Activated CD8-positive, alpha-beta memory T cell treated with anti-CD3 and anti-CD28 coated beads for 48 hours (primary cell): ENCODE measurements around the gene COL25A1.

Experiments used
- DNase-seq, 3 experiments: peaks; one replicate each; pipeline ENCODE4 v3.0.0-alpha.2; 2020; ENCODE audit warnings: low read depth in 2 of 3, low spot score in 2 of 3

COL25A1 gene

DNA sequence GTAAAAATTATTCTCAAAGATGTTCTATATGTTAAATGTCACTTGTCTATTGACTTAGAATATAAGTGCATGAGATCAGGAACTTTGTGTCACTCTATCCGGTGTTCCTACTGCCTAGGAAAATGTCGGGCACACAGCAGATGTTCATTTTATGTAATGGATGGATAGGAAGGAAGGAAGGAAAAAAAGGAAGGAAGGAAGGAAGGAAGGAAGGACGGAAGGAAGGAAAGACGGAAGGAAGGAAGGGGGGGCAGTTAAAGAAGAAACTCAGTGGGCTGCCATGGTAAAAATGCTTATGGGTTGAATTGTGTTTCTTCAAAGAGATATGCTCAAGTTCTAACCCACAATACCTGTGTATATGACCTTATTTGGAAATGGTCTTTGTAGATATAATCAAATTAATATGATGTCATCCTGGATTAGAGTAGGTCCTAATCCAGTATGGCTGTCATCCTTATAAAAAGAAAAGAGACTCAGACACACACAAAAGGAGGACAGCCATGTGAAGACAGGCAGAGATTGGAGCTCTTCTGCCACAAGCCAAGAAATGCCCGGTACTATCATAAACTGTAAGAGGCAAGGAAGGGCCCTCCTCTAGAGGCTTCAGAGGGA lies 86.3 kb downstream of the COL25A1 start:
- no peak for DNase-seq

DNA sequence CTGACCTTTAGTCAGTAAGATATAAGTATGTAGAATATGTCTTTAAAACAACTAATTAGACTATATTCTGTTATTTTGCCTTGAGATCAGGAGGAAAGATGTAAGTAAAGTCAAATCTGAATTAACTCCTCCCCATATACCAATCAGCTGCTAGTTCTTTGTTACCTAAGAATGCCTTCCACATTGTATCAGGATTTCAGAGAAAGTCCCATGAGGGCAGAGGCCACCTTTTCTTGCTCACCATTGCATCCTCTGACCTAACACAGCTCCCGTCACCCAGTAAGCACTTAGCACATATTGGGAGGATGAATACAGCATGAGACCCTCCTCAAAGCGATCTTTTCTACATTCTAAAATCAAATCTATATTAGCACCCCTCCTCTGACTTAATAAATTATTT lies 87.0 kb downstream of the COL25A1 start:
- DNase-seq: no peak

DNA sequence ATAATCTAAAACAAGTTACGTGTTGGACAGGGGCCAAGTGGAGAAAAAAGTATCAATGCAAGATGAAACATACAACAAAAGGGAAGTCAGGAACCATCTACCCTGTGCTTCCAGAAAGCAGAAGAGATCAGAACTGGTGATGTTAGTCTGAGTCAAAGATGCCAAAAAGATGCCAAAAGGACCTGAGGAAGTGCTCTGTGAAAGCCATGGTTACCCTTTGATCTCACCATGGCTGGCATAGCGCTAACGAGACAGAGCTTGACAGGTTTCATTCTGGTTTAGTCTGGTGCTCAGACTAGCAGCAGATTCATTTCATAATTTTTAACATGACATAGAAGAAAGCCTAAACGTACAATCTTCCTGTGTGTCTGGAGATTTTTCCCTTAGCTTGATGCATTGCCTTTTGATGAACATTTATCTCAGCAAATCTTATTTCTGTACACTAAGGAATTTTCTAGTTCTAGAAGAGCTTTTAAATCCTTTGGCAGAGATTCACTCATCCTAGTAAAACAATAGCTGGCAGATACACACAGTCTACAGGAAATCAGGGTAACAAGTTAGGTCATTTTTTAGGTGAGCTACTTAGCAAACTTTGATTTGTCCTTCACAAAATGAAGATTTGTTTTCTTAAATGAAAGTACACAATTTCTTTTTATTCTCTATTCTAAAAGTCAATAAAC lies 87.7 kb downstream of the COL25A1 start:
- DNase-seq: no peak

DNA sequence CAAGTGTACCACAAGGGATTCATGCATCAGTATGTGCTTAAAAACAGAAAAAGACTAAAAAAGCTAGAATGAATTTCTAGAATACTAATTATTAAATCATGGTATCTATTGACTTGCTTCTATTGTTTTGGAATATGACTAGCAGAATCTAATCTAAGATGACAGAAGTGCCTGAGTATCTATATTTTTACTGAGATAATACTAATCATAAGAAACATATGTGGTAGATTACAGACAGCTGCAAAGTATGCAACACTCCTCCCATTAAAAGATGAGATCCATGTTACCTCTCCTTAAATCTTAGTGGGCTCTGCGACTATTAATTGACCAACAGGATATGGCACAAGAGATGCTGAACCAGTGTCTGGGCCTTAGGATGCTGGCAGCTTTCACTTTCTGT lies 89.4 kb downstream of the COL25A1 start:
- no peak for DNase-seq

DNA sequence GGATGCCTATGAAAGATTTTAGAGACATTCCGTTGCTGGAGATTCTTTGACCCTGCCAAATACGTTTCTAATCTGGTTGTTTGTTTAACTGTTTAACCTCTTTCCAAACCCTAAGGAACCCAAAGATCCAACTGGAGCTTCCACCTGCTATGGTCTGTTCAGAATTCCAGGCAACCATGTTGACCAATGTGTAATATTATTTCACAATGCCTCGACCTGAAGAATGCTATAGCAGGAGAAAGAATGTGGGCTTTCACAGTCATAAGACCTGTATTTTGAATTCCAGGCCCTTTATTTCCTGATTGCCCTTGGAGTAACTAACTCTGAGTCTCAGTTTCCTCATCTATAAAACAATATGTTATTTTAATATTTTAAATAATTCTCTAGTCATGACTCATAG lies 90.8 kb downstream of the COL25A1 start:
- DNase-seq: no peak

DNA sequence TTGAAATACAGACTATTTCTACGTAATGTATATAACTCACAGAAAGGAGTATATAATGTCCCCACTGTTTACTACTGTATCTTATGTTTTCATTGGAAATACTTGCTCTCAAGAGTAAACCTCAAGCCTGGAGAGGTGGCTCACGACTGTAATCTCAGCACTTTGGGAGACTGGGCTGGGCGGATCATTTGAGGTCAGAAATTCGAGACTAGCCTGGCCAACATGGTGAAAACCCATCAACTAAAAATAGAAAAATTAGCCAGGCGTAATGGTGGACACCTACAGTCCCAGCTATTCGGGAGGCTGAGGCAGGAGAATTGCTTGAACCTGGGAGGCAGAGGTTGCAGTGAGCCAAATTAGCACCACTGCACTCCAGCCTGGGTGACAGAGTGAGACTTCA lies 92.8 kb downstream of the COL25A1 start:
- DNase-seq: no peak

DNA sequence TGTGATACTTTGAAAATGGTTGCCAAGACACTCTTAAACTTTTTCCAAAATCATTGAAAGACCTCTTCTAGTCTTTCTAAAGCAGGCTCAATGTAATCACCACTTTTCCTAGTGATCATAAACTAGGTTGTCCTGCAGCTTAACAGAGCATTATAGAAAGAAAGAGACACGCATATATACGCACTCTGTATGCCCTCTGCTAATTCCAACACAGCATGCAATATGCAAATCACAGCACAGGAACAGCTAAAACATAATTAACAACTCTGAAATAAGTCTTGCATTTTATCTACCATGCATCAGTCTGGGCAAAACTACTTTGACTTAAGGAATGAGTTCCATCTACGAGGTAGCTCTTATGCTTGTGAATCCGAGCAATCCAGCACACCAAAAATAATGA lies 94.6 kb downstream of the COL25A1 start:
- no peak for DNase-seq

DNA sequence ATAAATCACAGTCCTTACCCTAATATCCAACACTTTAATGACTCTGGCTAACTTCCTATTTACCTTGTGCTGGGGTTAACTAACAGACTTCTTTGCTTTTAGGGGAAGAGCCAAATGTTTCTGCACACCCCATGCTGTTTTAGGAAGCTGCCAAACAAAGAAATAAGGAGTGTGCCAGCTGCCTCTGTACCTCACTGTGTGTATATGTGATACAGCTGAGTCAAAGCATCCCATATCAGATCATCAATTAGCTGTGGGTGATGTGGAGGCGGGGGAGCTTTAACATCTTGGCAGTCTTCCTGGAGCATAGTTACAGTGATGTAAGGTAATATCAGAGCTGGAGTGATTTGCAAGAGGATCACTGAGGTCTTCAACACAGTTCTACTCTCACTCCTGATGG lies 95.4 kb downstream of the COL25A1 start:
- no peak for DNase-seq

DNA sequence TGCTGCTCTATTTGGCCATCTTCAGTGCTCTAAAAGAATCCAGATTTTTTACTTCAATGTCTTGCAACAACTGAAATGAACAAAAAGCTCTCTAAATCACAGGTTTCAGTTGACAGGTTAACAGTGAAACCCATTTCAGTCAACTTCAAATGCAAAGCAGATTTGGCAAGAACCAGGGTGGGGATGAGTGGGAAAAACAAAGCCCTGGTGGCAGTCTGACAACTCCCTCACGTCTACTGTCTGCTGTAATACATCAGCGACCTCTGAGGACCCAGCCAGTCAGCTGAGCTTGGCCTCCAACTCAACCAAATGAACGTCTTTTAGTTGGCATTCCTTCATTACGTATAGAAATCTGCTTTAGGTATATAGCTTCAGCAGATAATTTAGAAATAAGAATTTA lies 95.8 kb downstream of the COL25A1 start:
- no peak for DNase-seq

DNA sequence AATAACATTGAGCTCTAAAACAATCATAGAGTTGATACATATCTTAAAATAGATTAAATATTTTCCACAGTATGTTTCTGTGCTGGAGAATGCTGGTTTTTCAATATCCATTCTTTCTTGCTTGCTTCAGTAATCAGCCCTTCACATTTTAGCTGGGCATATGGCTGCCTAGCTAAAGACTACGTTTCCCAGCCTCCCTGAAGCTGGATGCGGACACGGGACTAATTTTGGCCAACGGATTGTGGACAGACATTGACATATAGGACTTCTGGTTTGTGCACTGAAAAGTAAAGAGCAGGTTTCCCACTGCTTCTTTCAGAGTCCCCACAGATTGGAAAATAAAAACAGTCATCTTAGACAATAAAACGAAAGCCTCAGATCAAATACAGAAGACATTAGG lies 97.3 kb downstream of the COL25A1 start:
- DNase-seq: no peak

DNA sequence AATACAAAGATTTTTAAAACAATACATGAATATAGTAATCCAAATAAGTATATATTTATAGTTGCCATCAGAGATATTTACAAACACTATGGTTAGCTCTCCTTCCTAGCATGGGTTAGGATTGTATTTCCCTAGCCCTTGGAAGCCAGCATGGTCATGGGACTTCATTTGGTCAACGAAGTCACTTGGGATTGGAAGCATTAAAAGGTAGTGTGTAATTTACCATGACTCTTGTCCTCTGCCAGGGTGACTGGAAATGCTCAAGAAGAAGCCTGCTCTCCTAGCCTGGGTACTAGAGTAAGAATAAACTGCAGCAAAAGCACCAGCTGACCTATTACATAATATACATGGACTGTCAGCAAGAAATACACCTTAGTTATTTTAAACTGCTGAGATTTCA lies 102.9 kb downstream of the COL25A1 start:
- no peak for DNase-seq

DNA sequence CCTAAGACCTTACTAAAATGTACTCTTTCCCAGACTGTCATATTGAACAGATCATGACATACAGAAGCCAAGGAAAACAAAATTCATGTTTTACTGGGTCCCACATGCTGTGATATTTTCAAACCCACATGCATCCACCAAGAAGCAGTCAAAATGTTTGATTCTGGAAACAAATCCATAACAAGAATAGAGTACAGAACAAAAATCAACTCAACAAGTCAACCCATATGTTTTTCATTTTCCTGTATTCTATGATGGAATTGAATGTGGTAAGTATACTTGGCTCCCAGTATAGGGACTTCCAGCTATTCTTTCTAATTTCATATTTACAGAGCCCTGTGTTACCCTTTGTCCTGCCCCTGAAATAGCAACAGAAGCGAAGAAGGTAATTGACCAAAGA lies 106.8 kb downstream of the COL25A1 start:
- no peak for DNase-seq

DNA sequence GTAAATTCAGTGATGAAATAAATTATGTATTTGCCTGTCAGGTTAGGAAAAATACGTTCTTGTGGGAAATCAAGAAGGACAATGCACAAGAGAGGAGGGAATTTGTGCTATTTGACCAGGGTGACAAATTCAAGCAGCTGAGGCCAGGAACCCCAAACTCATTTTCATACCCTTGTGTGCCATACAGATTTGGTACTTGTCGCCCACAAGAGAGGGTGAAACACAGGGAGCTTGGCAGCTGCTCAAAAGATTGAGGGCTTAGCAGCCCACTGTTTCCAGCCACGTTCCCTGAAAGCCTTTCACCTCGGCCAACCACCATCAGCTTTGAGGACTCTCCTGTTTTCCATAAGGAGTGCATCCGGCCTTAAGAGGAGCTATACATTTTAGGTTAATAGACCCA lies 111.2 kb downstream of the COL25A1 start:
- no peak for DNase-seq

DNA sequence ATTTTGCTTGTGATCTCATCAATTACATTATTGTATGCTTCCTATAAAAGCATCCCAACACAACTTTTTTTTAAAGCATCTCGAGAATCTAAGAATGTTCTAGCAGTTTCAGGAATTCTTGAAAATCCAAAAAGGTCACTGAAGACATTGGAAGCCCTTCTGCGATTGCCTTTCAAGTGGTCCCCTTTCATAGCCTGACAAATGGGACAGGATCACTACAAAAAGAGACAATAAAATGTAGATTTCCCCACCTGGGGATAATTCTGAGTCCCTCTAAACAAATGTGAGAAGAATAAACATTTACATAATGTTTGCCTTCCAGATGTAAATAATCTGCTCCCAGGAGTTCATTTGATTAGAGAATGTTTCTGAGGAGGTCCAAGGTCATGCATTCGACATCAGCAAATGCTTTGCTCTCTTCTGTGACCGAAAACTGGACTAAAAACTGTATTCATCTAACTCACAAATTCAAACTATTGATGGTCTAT lies 116.0 kb downstream of the COL25A1 start:
- no peak for DNase-seq

DNA sequence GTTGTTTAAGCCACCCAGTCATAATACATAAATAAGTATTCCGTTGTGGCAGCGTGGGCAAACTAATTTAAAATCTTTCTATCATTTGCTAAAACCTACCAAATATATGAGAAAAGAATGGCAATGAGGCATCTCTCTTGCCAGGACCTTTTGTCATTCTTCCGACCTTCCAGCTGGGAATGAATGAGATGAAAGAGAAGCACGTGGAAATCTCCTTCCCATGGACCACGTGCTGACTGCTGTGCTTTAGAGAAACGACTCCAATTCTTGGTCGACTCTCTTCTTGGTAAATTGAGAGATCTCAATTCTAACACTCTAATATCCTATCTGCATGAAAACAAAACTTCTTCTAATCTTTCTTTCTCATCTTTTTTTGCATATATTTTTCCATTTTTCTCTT lies 116.5 kb downstream of the COL25A1 start:
- no peak for DNase-seq

DNA sequence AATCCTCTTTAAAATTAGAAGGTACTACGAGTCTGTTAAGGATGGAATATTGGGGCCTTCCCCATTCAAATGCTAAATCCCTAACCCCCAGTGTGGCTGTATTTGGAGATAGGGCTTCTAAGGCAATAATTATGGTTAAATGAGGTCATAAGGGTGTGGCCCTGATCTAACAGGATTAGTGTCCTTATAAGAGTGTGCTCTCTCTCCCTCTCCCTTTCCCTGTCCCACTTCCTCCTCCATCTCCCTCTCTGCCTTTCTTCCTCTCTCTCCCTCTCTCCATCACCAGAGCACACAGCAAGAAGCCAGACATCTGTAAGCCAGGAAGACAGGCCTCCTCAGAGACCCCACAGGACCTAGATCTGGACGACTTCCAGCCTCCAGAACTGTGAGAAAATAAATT lies 116.9 kb downstream of the COL25A1 start:
- no peak for DNase-seq

DNA sequence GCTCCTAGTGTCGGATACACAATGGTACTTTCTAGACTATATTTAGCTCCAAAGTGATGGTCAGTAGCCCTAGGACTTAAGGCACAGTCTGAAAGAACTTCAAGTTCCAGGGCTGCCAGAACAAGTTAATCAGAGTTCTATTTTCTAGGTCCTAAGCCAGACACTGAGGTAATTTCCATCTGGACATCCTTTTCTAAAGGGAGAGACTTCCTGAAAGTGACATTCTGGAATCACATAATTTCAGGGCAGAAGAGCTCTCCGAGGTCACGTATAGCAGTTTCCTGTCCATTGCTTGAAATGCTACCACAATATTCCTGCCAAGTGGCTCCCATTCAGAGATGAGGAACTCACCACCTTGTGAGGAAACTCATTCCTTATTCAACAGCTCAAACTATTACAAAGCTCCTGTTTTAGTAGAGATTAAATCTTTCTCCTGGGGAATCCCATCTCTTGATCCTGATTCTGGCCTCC lies 117.9 kb downstream of the COL25A1 start:
- no peak for DNase-seq

DNA sequence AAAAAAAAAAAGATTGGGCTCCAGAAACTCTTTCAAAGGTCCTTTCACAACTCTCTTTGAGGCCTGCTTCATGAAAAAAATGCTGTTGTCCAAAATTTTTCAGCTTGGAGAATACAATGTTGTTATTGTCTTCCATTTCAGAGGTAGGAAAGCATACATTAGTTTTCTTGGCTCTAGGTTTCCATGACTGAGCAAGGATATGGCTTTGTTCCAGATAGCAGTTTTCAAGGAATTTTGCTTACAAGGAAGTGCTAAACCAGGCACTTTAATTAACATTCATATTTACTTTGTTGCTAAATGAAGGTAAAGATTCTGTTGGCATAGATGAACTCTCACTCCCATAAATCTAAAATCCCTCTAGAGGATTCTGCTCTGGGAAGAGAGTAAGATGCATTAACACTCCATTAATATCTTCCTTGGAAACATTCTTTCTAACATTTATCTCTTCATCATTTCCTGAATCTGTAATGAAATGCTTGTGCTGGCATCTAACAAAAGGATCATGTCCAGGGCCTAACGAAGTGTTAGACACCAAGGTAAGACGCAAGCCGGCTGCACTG lies 118.4 kb downstream of the COL25A1 start:
- no peak for DNase-seq

DNA sequence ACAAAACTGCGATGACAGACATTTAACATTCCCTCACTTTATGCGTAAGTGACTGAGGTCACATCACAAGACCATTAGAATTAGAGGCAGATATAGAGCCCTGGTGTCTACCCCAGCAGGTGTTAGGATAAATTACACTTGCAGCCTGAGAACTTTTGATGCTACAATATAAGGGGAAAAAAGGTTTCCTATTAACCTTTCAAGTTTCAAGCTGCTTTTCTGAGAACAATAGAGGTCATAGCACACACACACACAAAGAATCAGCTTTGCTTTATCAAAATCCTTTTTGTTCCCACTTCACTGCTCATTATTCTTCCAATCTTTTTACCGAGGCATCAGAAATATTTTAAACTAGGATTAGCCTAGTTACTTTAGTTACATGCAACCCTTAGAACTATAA lies 119.8 kb downstream of the COL25A1 start:
- DNase-seq: no peak

DNA sequence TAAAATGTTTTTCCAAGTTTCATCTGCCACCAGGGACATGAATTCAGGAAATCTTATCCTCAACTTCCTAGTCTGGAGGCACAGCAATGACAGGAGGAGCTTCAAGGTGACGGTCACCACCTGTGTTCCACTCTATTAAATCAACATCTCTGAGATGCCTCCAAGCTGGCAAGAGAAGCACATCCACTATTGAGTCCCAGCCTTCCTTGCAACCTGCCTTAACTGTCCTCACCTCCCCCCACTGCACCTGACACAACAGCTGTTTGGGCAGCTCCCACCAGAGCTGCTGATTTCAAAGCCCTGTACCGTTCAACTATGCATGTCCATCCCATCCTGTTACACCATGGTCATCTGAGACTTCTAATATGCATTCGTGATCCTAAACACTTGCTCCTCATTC lies 123.4 kb downstream of the COL25A1 start:
- no peak for DNase-seq

DNA sequence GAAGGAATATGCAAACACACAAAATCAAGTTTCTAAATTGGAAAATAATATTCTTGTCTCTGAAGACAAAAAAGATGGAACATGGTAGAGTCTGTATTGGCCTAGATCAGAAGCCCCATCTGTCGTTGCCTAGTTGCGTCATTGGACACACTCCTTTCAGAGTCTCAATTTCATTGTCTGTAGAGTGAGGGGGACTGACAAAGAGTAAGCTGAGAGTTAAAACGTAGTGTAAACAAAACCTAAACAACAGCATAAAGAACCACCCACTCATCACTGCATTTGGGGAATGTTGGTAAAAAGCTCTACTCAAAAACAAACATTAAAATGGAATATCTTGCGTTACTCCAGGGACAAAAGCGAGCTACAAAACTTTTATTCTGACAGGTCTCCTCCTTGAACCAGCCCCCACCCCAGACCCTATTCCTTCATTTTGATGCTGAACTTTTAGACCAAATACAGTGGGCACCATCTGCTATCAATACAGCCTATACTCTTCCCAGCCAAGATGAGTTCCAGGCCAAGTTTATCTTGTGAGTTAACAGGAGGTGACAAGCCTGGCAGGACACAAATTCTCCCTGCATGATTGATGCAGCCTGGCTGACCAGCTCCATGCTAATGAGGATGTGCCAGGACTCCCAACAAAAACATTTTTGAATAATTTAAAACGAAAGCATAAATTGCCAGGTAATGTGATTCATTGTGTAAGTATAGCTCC lies 125.2 kb downstream of the COL25A1 start:
- no peak for DNase-seq
